Astrocyte (in vitro differentiated cells and primary cell): Measurements from ENCODE around the gene PACS2. TPM values are rescaled to one million over a fixed set of nuclear protein-coding genes. Genes with fewer than 3 reads are reported as not detected.

Experiments used
- DNase-seq: peaks from one replicate; pipeline ENCODE4 v3.0.0-alpha.2; 2010; ENCODE audit warnings: low read depth
- FAIRE-seq: peaks from 2 replicates; lab custom pipeline; 2011; peaks lifted over from hg19 to GRCh38; lab: Jason Lieb, UNC
- H2AFZ ChIP-seq: 2 replicates; pipeline ENCODE4 v1.6.0; 2012; ENCODE audit warnings: low read depth, low read length, inconsistent platforms
- H3K27ac ChIP-seq: 2 replicates; pipeline ENCODE4 v1.5.1; 2011; ENCODE audit warnings: low read depth, low read length, inconsistent platforms
- H3K27me3 ChIP-seq: 2 replicates; pipeline ENCODE4 v1.6.0; 2011; ENCODE audit warnings: low read length, inconsistent platforms; ENCODE audit not compliant: insufficient read depth
- H3K36me3 ChIP-seq: 2 replicates; pipeline ENCODE4 v1.5.1; 2011; ENCODE audit warnings: low read length, inconsistent platforms; ENCODE audit not compliant: insufficient read depth
- H3K4me1 ChIP-seq: 2 replicates; pipeline ENCODE4 v1.5.1; 2011; ENCODE audit warnings: low read length, inconsistent platforms; ENCODE audit not compliant: insufficient read depth
- H3K4me2 ChIP-seq: 2 replicates; pipeline ENCODE4 v1.6.0; 2012; ENCODE audit warnings: low read length, inconsistent platforms
- H3K4me3 ChIP-seq: 2 replicates; pipeline ENCODE4 v1.5.1; 2011; ENCODE audit warnings: low read depth, mild to moderate bottlenecking, low read length, inconsistent platforms; ENCODE audit not compliant: insufficient read depth
- H3K79me2 ChIP-seq: 2 replicates; pipeline ENCODE4 v1.6.0; 2012; ENCODE audit warnings: mild to moderate bottlenecking, low read length, inconsistent platforms; ENCODE audit not compliant: insufficient read depth
- H3K9ac ChIP-seq: 2 replicates; pipeline ENCODE4 v1.6.0; 2012; ENCODE audit warnings: mild to moderate bottlenecking, low read length, inconsistent platforms
- H3K9me3 ChIP-seq: 2 replicates; pipeline ENCODE4 v1.5.1; 2012; ENCODE audit warnings: low read depth, mild to moderate bottlenecking, low read length, inconsistent platforms; ENCODE audit not compliant: insufficient read depth
- H4K20me1 ChIP-seq: 2 replicates; pipeline ENCODE4 v1.6.0; 2012; ENCODE audit warnings: low read length, inconsistent platforms; ENCODE audit not compliant: insufficient read depth
- H3K27ac Mint-ChIP-seq: one replicate; pipeline ENCODE4 v1.8.0; 2021; ENCODE audit warnings: mild to moderate bottlenecking, mixed read lengths; ENCODE audit not compliant: unreplicated experiment
- H3K27me3 Mint-ChIP-seq: one replicate; pipeline ENCODE4 v1.8.0; 2021; ENCODE audit warnings: low read depth, mixed read lengths; ENCODE audit not compliant: unreplicated experiment
- H3K36me3 Mint-ChIP-seq: one replicate; pipeline ENCODE4 v1.8.0; 2021; ENCODE audit warnings: low read depth, mixed read lengths; ENCODE audit not compliant: unreplicated experiment
- H3K4me1 Mint-ChIP-seq: one replicate; pipeline ENCODE4 v1.8.0; 2021; ENCODE audit warnings: low read depth, mixed read lengths; ENCODE audit not compliant: unreplicated experiment
- H3K4me3 Mint-ChIP-seq: one replicate; pipeline ENCODE4 v1.8.0; 2021; ENCODE audit warnings: mild to moderate bottlenecking, moderate library complexity, mixed read lengths; ENCODE audit not compliant: unreplicated experiment
- H3K9me3 Mint-ChIP-seq: one replicate; pipeline ENCODE4 v1.8.0; 2021; ENCODE audit warnings: mild to moderate bottlenecking, mixed read lengths; ENCODE audit not compliant: unreplicated experiment
- EZH2 ChIP-seq: IDR thresholded peaks from 2 replicates; pipeline ENCODE4 v1.6.1; 2012; ENCODE audit warnings: mild to moderate bottlenecking, low read length, inconsistent platforms; ENCODE audit not compliant: insufficient read depth
- total RNA-seq: library from RNA; stranded (reverse); gene quantifications from 2 replicates; pipeline ENCODE4 v1.2.1, GENCODE V29; 2021
- TF ChIP-seq, protein P1 (sequence below): IDR thresholded peaks from 2 replicates; pipeline ENCODE4 v1.5.1; 2011; ENCODE audit warnings: low read depth, mild to moderate bottlenecking, inconsistent platforms, low read length, moderate library complexity; ENCODE audit not compliant: insufficient read depth

Gene PACS2
- total RNA-seq, 1 donor from 2014 or later: 51.0 TPM

DNA sequence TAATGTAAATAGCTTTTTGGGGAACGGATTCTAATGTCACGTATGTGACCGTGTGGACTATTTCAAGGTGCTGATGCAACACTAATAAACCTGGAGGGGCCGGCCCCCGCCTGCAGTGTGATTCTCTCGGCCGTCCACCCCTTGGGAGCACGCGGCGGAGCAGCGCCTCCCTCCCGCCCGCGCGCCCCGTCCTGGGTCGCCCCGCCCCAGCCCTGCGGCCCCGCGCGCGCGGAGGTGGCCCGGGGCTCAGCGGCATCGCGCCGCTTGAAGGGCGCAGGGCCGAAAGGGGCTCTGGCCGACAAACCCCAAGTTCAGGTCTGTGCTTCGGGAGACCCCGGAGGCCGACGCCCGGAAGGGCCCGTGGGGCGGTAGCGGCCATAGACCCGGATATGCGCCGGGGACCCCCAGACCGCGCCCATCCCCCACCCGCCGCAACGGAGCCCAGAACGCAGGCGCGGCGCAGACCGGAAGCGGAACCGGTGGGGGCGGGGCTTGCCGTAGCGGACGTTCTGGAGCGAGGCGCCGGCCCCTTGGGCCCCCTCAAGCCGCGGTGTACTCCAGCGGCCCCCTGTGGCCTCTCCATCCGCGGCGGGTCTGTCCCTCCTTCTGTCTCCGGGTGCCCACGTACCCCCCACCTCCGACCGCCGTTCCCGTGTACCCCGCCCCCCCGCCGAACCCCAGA is 83.6 kb downstream of the PACS2 start, which contains the start of gene TEX22:
Gene TEX22, plus strand, starts transcription at position 495 of the 682 bp plus-strand sequence. CDS start 803 bp downstream, outside the sequence.
- Histone ChIP-seq H2AFZ (peak within 1 kb of the TSS; percentile 86), H3K27ac (peak within 1 kb of the TSS; percentile 69), H3K9me3 (peaks cover 4% of the 10 kb centered on the region), H4K20me1 (no peaks in the 10 kb centered on the region), H3K9ac (peak within 1 kb of the TSS; percentile 84), H3K36me3 (no peaks in the 10 kb centered on the region), H3K4me1 (peaks cover 11% of the 10 kb centered on the region), H3K4me2 (peak within 1 kb of the TSS; percentile 97), H3K4me3 (peak within 1 kb of the TSS; percentile 75), H3K79me2 (peaks cover 14% of the 10 kb centered on the region), H3K27me3 (no peaks in the 10 kb centered on the region)
- TF ChIP-seq, protein P1, sequence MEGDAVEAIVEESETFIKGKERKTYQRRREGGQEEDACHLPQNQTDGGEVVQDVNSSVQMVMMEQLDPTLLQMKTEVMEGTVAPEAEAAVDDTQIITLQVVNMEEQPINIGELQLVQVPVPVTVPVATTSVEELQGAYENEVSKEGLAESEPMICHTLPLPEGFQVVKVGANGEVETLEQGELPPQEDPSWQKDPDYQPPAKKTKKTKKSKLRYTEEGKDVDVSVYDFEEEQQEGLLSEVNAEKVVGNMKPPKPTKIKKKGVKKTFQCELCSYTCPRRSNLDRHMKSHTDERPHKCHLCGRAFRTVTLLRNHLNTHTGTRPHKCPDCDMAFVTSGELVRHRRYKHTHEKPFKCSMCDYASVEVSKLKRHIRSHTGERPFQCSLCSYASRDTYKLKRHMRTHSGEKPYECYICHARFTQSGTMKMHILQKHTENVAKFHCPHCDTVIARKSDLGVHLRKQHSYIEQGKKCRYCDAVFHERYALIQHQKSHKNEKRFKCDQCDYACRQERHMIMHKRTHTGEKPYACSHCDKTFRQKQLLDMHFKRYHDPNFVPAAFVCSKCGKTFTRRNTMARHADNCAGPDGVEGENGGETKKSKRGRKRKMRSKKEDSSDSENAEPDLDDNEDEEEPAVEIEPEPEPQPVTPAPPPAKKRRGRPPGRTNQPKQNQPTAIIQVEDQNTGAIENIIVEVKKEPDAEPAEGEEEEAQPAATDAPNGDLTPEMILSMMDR: no peak
- TF ChIP-seq EZH2: no peak
- H3K36me3 Mint-ChIP-seq: peaks cover 27% of the 10 kb centered on the region
- DNase-seq (peak; percentile 45), FAIRE-seq (no peak)
- H3K27ac Mint-ChIP-seq: peak within 1 kb of the TSS; percentile 91
- no peaks in the 10 kb centered on the region for H3K27me3 Mint-ChIP-seq
- peak within 1 kb of the TSS; percentile 84 for H3K4me3 Mint-ChIP-seq
- H3K9me3 Mint-ChIP-seq: peaks cover 13% of the 10 kb centered on the region
- H3K4me1 Mint-ChIP-seq: peaks cover 4% of the 10 kb centered on the region

DNA sequence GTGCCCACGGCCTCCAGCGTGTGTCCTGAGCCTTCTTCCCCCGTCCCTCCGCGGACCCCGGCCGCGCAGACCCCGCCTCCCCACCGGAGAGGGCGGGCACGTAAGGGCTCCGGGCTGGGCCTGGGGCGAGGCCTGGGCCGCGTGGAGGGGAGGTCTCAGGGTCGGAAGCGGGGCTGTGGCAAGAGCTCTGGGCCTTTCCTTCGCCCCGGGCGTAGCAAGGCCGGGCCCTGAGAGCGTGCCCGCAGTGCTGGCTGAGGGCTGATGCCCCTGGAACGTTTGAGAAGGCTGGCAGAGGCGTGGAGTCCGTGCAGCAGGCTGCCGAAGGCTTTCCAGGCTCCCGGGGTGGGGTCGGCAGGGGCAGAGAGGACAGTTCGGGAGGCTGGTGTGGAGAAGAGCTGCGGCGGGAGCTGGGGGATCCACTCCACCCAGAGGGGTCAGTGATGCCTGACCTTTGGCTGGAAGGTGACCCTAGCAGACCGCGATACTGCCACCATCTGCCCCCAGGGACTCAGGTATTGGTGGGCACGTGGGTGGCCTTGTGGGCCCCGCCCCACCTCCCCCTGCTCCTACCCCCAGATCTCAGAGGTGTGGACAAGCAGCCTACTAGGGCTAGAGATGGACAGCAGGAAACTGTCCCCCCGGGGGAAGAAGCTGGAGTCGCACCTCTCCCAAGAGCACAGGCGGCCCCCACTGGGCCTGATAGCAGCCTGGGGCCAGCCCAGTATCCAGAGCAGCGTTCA is 84.3 kb downstream of the PACS2 start:
- peak overlapping the region; percentile 84 for H3K4me3 Mint-ChIP-seq
- H3K36me3 ChIP-seq: no peaks in the 10 kb centered on the region
- FAIRE-seq (no peak), DNase-seq (no peak)
- no peaks in the 10 kb centered on the region for H3K27me3 Mint-ChIP-seq
- H3K27me3 ChIP-seq: no peaks in the 10 kb centered on the region
- peaks cover 11% of the 10 kb centered on the region for H3K4me1 ChIP-seq
- peak overlapping the region; percentile 86 for H2AFZ ChIP-seq
- peaks cover 13% of the 10 kb centered on the region for H3K9me3 Mint-ChIP-seq
- peaks cover 4% of the 10 kb centered on the region for H3K4me1 Mint-ChIP-seq
- peaks cover 4% of the 10 kb centered on the region for H3K9me3 ChIP-seq
- peak overlapping the region; percentile 75 for H3K4me3 ChIP-seq
- H3K36me3 Mint-ChIP-seq: peaks cover 27% of the 10 kb centered on the region
- H4K20me1 ChIP-seq: no peaks in the 10 kb centered on the region
- H3K9ac ChIP-seq: peak overlapping the region; percentile 84
- TF ChIP-seq EZH2: no peak
- TF ChIP-seq, protein P1: no peak
- no peak overlapping the region for H3K27ac Mint-ChIP-seq
- H3K27ac ChIP-seq: peak overlapping the region; percentile 69
- peak overlapping the region; percentile 97 for H3K4me2 ChIP-seq
- H3K79me2 ChIP-seq: peaks cover 14% of the 10 kb centered on the region

DNA sequence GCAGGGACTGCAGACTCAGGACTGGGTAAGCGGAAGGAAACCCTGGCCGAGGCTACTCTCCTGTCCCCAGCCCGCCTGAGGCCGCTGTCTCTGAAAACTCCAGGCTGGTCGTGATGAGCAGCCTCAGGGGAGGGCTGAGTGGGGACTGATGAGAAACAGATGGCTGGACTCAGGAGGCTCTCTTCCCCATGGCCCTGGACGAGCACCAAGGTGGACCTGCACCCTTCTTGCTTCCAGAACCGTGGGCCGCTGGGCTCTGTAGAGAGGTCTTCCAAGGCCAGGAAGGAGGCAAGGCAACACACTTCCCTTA is 84.9 kb downstream of the PACS2 start:
- no peak overlapping the region for H3K4me3 ChIP-seq
- peaks cover 14% of the 10 kb centered on the region for H3K79me2 ChIP-seq
- peaks cover 4% of the 10 kb centered on the region for H3K4me1 Mint-ChIP-seq
- H2AFZ ChIP-seq: no peak overlapping the region
- no peak overlapping the region for H3K9ac ChIP-seq
- TF ChIP-seq EZH2: no peak
- TF ChIP-seq, protein P1: no peak
- peaks cover 4% of the 10 kb centered on the region for H3K9me3 ChIP-seq
- peaks cover 13% of the 10 kb centered on the region for H3K9me3 Mint-ChIP-seq
- DNase-seq (no peak), FAIRE-seq (no peak)
- H3K4me2 ChIP-seq: peak overlapping the region; percentile 97
- no peaks in the 10 kb centered on the region for H3K27me3 Mint-ChIP-seq
- H3K27ac ChIP-seq: no peak overlapping the region
- H3K27me3 ChIP-seq: no peaks in the 10 kb centered on the region
- no peak overlapping the region for H3K27ac Mint-ChIP-seq
- peaks cover 11% of the 10 kb centered on the region for H3K4me1 ChIP-seq
- peaks cover 27% of the 10 kb centered on the region for H3K36me3 Mint-ChIP-seq
- no peaks in the 10 kb centered on the region for H4K20me1 ChIP-seq
- H3K36me3 ChIP-seq: no peaks in the 10 kb centered on the region
- H3K4me3 Mint-ChIP-seq: peak overlapping the region; percentile 60
